Gastrocnemius medialis (tissue), 4 donors: ENCODE data around the gene ANTXR2.

Source experiments
- CTCF ChIP-seq, 5 experiments: fragments of 450-650 bp in 3 of 5; fragments of 200-600 bp in 2 of 5; sonication (generic) in 2 of 5; IDR thresholded peaks in 4 of 5; conservative IDR thresholded peaks in 1 of 5; 1 replicate in 4 of 5; 2 replicates in 1 of 5; pipeline ENCODE4 v1.5.1; 2016 to 2019; ENCODE audit warnings: antibody characterized with exemption in 5 of 5, mild to moderate bottlenecking in 3 of 5, moderate library complexity in 3 of 5
- POLR2A ChIP-seq, 2 donors: fragments of 450-650 bp; IDR thresholded peaks; one replicate each; pipeline ENCODE4 v1.6.1; 2017; ENCODE audit warnings: antibody characterized with exemption in 2 of 2, mild to moderate bottlenecking in 2 of 2, moderate library complexity in 2 of 2

- TF ChIP-seq CTCF (IDR thresholded peaks at IDR 0.05 in 4 of 5, conservative IDR thresholded peaks at IDR 0.05 in 1 of 5) (no peak), POLR2A (IDR thresholded peaks at IDR 0.05) (no peak)
Measured at GRCh38 chr4:80093563-80093962, 20.5 kb upstream of the ANTXR2 start.
